Transverse colon (tissue), 4 donors: ENCODE results near the gene KRCC1. TPM values are rescaled to one million over a fixed set of nuclear protein-coding genes. Genes with fewer than 3 reads are reported as not detected.
"Not testable (repeated sequence)": the region's sequence is repeated elsewhere in the genome, so short reads cannot be mapped to it uniquely, and the experiment has no call there.

Experiments used
- DNase-seq: peaks from one replicate; pipeline ENCODE4 v3.0.0-alpha.2; 2019
- H3K27ac ChIP-seq, 4 donors: fragments of 200-600 bp; sonication (generic); 2 replicates each; pipeline ENCODE4 v1.5.1; 2016 to 2018; ENCODE audit warnings: inconsistent platforms in 4 of 4
- H3K27me3 ChIP-seq: fragments of 200-600 bp; sonication (generic); 2 replicates; pipeline ENCODE4 v1.5.1; 2017; ENCODE audit warnings: inconsistent platforms
- H3K36me3 ChIP-seq, 4 donors: fragments of 200-600 bp; sonication (generic); 2 replicates each; pipeline ENCODE4 v1.5.1; 2017 to 2019; ENCODE audit warnings: inconsistent platforms in 4 of 4
- H3K4me1 ChIP-seq, 4 donors: fragments of 200-600 bp; sonication (generic); 2 replicates each; pipeline ENCODE4 v1.5.1; 2017 to 2020; ENCODE audit warnings: inconsistent platforms in 4 of 4
- H3K4me3 ChIP-seq, 4 donors: fragments of 200-600 bp; sonication (generic); 1 replicate in 1 of 4; 2 replicates in 3 of 4; pipeline versions ENCODE4 v1.5.1 to v1.6.1; 2017 to 2019; ENCODE audit warnings: inconsistent platforms in 4 of 4
- H3K9me3 ChIP-seq, 2 donors: fragments of 200-600 bp; sonication (generic); 2 replicates each; pipeline ENCODE4 v1.5.1; 2017 to 2019; ENCODE audit warnings: inconsistent platforms in 2 of 2
- CTCF ChIP-seq, 5 experiments: fragments of 200-600 bp in 3 of 5; fragments of 450-650 bp in 2 of 5; sonication (generic) in 3 of 5; IDR thresholded peaks; 1 replicate in 2 of 5; 2 replicates in 3 of 5; pipeline ENCODE4 v1.5.1; 2016 to 2017; ENCODE audit warnings: antibody characterized with exemption in 5 of 5, inconsistent platforms in 3 of 5, mild to moderate bottlenecking in 2 of 5, moderate library complexity in 1 of 5
- EP300 ChIP-seq: sonication (generic); formaldehyde crosslinking; IDR thresholded peaks from one replicate; pipeline ENCODE4 v1.6.1; 2017; ENCODE audit warnings: antibody characterized with exemption, low read depth
- POLR2A ChIP-seq: fragments of 450-650 bp; IDR thresholded peaks from one replicate; pipeline ENCODE4 v1.6.1; 2016; ENCODE audit warnings: antibody characterized with exemption, mild to moderate bottlenecking, moderate library complexity
- POLR2AphosphoS5 ChIP-seq, 3 donors: sonication (generic); formaldehyde crosslinking; IDR thresholded peaks; one replicate each; pipeline ENCODE4 v1.6.1; 2016; ENCODE audit warnings: antibody characterized with exemption in 3 of 3
- WGBS, 2 donors: methylation state at CpG; one replicate each; pipeline ENCODE4 v1.1.5; 2018; ENCODE audit warnings: low coverage in 1 of 2; 5-methylcytosine and 5-hydroxymethylcytosine counted together
- in situ Hi-C, 4 donors: fragments of 200-750 bp; cut with MboI; loops; one replicate each; pipeline versions ENCODE4 v1.15.0 to v1.15.1; 2017; ENCODE audit warnings: low sequenced_read_pairs in 3 of 4, low pct_ligation_motif_present in 1 of 4, low pct_unique_long_range_greater_than_20kb in 1 of 4
- intact Hi-C: fragments of 100-400 bp; cut with DNase I; formaldehyde crosslinking; loops from one replicate; pipeline ENCODE4 v1.15.1; 2023; ENCODE audit warnings: low total_unique reads
- total RNA-seq, 4 donors: library from RNA; depleted of rRNA; stranded (reverse); fragments of >200 nt; gene quantifications; one replicate each; pipeline ENCODE4 v1.1.0, GENCODE V29; 2016

The KRCC1 gene
- total RNA-seq, 4 donors from 2014 or later = 12.3 to 40.6 (median 27.6) TPM

GRCh38 chr2:87996570-87996969 is 59.0 kb downstream of the KRCC1 start:
- intact Hi-C loops (no loop called here), in situ Hi-C loops (no loop called here)
- no peaks in the 10 kb centered on the region for H3K9me3 ChIP-seq
- DNase-seq = no peak
- no peaks in the 10 kb centered on the region for H3K27me3 ChIP-seq
- TF ChIP-seq CTCF (IDR thresholded peaks at IDR 0.05) = no peak
- H3K27ac ChIP-seq = no peak overlapping the region
- H3K4me1 ChIP-seq = no peaks in the 10 kb centered on the region
- WGBS, 2 donors = 75% methylated on average over 6 of the region's 6 CpGs; no CpG with 5 or more reads in 1 of the 2 donors
- H3K4me3 ChIP-seq = no peak overlapping the region
- H3K36me3 ChIP-seq = no peaks in the 10 kb centered on the region

- Histone ChIP-seq H3K4me1 (no peaks in the 10 kb centered on the region), H3K27me3 (no peaks in the 10 kb centered on the region), H3K36me3 (no peaks in the 10 kb centered on the region), H3K4me3 (no peak overlapping the region), H3K27ac (no peak overlapping the region), H3K9me3 (no peaks in the 10 kb centered on the region)
- in situ Hi-C loops = no loop called here
- intact Hi-C loops = no loop called here
- 83 to 85% methylated on average over 1 of the region's 1 CpG for WGBS, 2 donors
- TF ChIP-seq EP300 (no peak), CTCF (IDR thresholded peaks at IDR 0.05) (no peak), POLR2AphosphoS5 (IDR thresholded peaks at IDR 0.05) (no peak), POLR2A (no peak)
- no peak for DNase-seq
These were observed 59.8 kb downstream of the KRCC1 start for GRCh38 chr2:87995756-87996155.

GRCh38 chr2:87994304-87994850 is 61.2 kb downstream of the KRCC1 start:
- 53 to 73% methylated on average over 3 to 7 of the region's 7 CpGs for WGBS, 2 donors

GRCh38 chr2:87992569-87992968 is 63.0 kb downstream of the KRCC1 start:
- H3K4me1 ChIP-seq, in situ Hi-C loops, H3K27me3 ChIP-seq, intact Hi-C loops, H3K27ac ChIP-seq, H3K9me3 ChIP-seq, H3K36me3 ChIP-seq, H3K4me3 ChIP-seq, DNase-seq: not testable (repeated sequence)
- 71% methylated on average over 1 of the region's 3 CpGs; no CpG with 5 or more reads in 1 of the 2 donors for WGBS, 2 donors

More at GRCh38 chr2:87994304-87994850, 61.2 kb downstream of the KRCC1 start:
- intact Hi-C loops, H3K27ac ChIP-seq, H3K4me1 ChIP-seq, DNase-seq, H3K27me3 ChIP-seq, H3K36me3 ChIP-seq, H3K9me3 ChIP-seq, in situ Hi-C loops, H3K4me3 ChIP-seq: not testable (repeated sequence)

- H3K9me3 ChIP-seq, intact Hi-C loops, H3K27me3 ChIP-seq, H3K36me3 ChIP-seq, in situ Hi-C loops, H3K4me3 ChIP-seq, DNase-seq, H3K4me1 ChIP-seq, H3K27ac ChIP-seq: not testable (repeated sequence)
- WGBS, 2 donors = no CpG with 5 or more reads among the region's 1 CpG
These were observed 68.1 kb downstream of the KRCC1 start for GRCh38 chr2:87987473-87987872.

GRCh38 chr2:87985902-87986301 is 69.7 kb downstream of the KRCC1 start:
- in situ Hi-C loops, DNase-seq, H3K27me3 ChIP-seq, H3K9me3 ChIP-seq, H3K27ac ChIP-seq, H3K36me3 ChIP-seq, H3K4me3 ChIP-seq, H3K4me1 ChIP-seq, intact Hi-C loops: not testable (repeated sequence)
- no CpG with 5 or more reads among the region's 5 CpGs for WGBS, 2 donors

GRCh38 chr2:87981182-87981581 is 74.4 kb downstream of the KRCC1 start:
- no CpG with 5 or more reads among the region's 3 CpGs for WGBS, 2 donors
- H3K9me3 ChIP-seq, in situ Hi-C loops, H3K4me1 ChIP-seq, H3K4me3 ChIP-seq, DNase-seq, H3K27ac ChIP-seq, H3K27me3 ChIP-seq, intact Hi-C loops, H3K36me3 ChIP-seq: not testable (repeated sequence)
